Panc1 (cell line): ENCODE results near the gene NOS1AP. TPM values are rescaled to one million over a fixed set of nuclear protein-coding genes. Genes with fewer than 3 reads are reported as not detected.

ENCODE experiments used
- ATAC-seq: fragments of 200-7000 bp; cut with Tn5 transposase; 2 replicates; pipeline ENCODE4 v1.9.1; 2020; ENCODE audit warnings: mild to moderate bottlenecking, moderate library complexity
- BruUV-seq: library from RNA; stranded (reverse); fragments of 400-500 nt; replicated peaks from 2 replicates; lab custom pipeline; 2021; lab: Mats Ljungman, UMichigan
- CTCF ChIA-PET: fragments of 300-600 bp; sonication (Branson Sonifier 250); formaldehyde crosslinking; loops from one replicate; lab custom pipeline; 2022; ENCODE audit warnings: antibody characterized with exemption; lab: Charles Lee
- POLR2A ChIA-PET: fragments of 300-600 bp; sonication (Branson Sonifier 250); formaldehyde crosslinking; loops from one replicate; lab custom pipeline; 2022; ENCODE audit warnings: antibody characterized with exemption; lab: Charles Lee
- DNase-seq: peaks from one replicate; pipeline ENCODE4 v3.0.0-alpha.2; 2010; ENCODE audit warnings: low read depth, low spot score
- H3K27ac ChIP-seq: 2 replicates; pipeline ENCODE4 v1.5.1; 2011; ENCODE audit warnings: mild to moderate bottlenecking, low read length, inconsistent platforms
- H3K27me3 ChIP-seq: fragments of 200-500 bp; sonication (Bioruptor generic); 2 replicates; pipeline ENCODE4 v1.6.0; 2014; ENCODE audit warnings: low read length, inconsistent platforms; ENCODE audit not compliant: control insufficient read depth, insufficient read depth
- H3K36me3 ChIP-seq: fragments of 200-500 bp; sonication (Bioruptor generic); 2 replicates; pipeline ENCODE4 v1.5.1; 2014; ENCODE audit warnings: inconsistent platforms, mild to moderate bottlenecking, low read length, moderate library complexity; ENCODE audit not compliant: control insufficient read depth, insufficient read depth
- H3K4me1 ChIP-seq: 2 replicates; pipeline ENCODE4 v1.5.1; 2011; ENCODE audit warnings: inconsistent platforms, mild to moderate bottlenecking, low read length, moderate library complexity; ENCODE audit not compliant: control insufficient read depth, insufficient read depth
- H3K4me3 ChIP-seq, 2 experiments: 2 replicates each; pipeline ENCODE4 v1.5.1; 2011 to 2012; ENCODE audit warnings: low read depth in 2 of 2, low read length in 2 of 2, mild to moderate bottlenecking in 2 of 2, inconsistent platforms in 1 of 2, moderate library complexity in 1 of 2
- H3K9me3 ChIP-seq: fragments of 200-500 bp; sonication (Bioruptor generic); 2 replicates; pipeline ENCODE4 v1.5.1; 2014; ENCODE audit warnings: low read depth, mild to moderate bottlenecking, inconsistent platforms, low read length, moderate library complexity; ENCODE audit not compliant: control insufficient read depth, insufficient read depth
- CTCF ChIP-seq: fragments of 450-650 bp; IDR thresholded peaks from 2 replicates; pipeline ENCODE4 v1.5.1; 2017; ENCODE audit warnings: mild to moderate bottlenecking
- POLR2AphosphoS5 ChIP-seq: IDR thresholded peaks from 2 replicates; pipeline ENCODE4 v1.6.1; 2012; ENCODE audit warnings: mild to moderate bottlenecking, low read depth, low read length, moderate library complexity
- REST ChIP-seq, 2 experiments: IDR thresholded peaks; 2 replicates each; pipeline ENCODE4 v1.6.1; 2011 to 2012; ENCODE audit warnings: low read depth in 2 of 2, control low read depth in 1 of 2, low read length in 1 of 2, mild to moderate bottlenecking in 1 of 2, moderate library complexity in 1 of 2; ENCODE audit not compliant: insufficient read depth in 1 of 2
- SIN3A ChIP-seq: IDR thresholded peaks from 2 replicates; pipeline ENCODE4 v1.6.1; 2012; ENCODE audit warnings: low read depth, mild to moderate bottlenecking, low read length, moderate library complexity, borderline replicate concordance; ENCODE audit not compliant: insufficient read depth
- TCF7L2 ChIP-seq: IDR thresholded peaks from 2 replicates; pipeline ENCODE4 v1.6.1; 2011; ENCODE audit warnings: mild to moderate bottlenecking, low read depth, low read length, inconsistent platforms
- in situ Hi-C: cut with HindIII; loops from 2 replicates; pipeline ENCODE4 v1.10.0; 2016; ENCODE audit warnings: low sequenced_read_pairs, low pct_unique_long_range_greater_than_20kb
- intact Hi-C: fragments of 100-400 bp; cut with micrococcal nuclease; formaldehyde crosslinking; loops from one replicate; pipeline ENCODE4 v1.10.0; 2022; ENCODE audit not compliant: unreplicated experiment
- total RNA-seq: library from RNA; stranded (reverse); gene quantifications from one replicate; pipeline ENCODE4 v1.2.1, GENCODE V29; 2021; ENCODE audit not compliant: unreplicated experiment

NOS1AP gene
- total RNA-seq, 1 experiment from 2014 or later: 27.9 TPM

- Histone ChIP-seq H3K27me3 (no peaks in the 10 kb centered on the region), H3K9me3 (no peaks in the 10 kb centered on the region), H3K4me3 (no peak overlapping the region), H3K27ac (0 out of 2 replicates have a peak overlapping the region, but pooled peaks have one; percentile 25), H3K4me1 (peaks cover 25% of the 10 kb centered on the region), H3K36me3 (peaks cover 2% of the 10 kb centered on the region; the same call in 1 of the 2 replicates)
- TF ChIP-seq REST (IDR thresholded peaks at IDR 0.05; ENCODE audit: insufficient read depth in 1 of 2, low read depth in 2 of 2, low read length in 1 of 2) (no peak), TCF7L2 (no peak)
- intact Hi-C loops (no loop called here), in situ Hi-C loops (no loop called here)
- DNase-seq (no peak), ATAC-seq (no peak)
- CTCF ChIA-PET: no interaction called here
- POLR2A ChIA-PET: no interaction called here
- no TSS peak for BruUV-seq
These were observed 284.2 kb downstream of the NOS1AP start for GRCh38 chr1:162353702-162354101.

GRCh38 chr1:162357681-162358266, 288.3 kb downstream of the NOS1AP start:
- no TSS peak for BruUV-seq
- Histone ChIP-seq H3K4me3 (no peak overlapping the region), H3K27ac (no peak overlapping the region), H3K36me3 (peaks cover 4% of the 10 kb centered on the region; the same call in 1 of the 2 replicates), H3K27me3 (no peaks in the 10 kb centered on the region), H3K4me1 (no peaks in the 10 kb centered on the region), H3K9me3 (no peaks in the 10 kb centered on the region)
- POLR2A ChIA-PET: no interaction called here
- intact Hi-C loops (no loop called here), in situ Hi-C loops (no loop called here)
- DNase-seq (no peak), ATAC-seq (0 out of 2 replicates have a peak, but pooled peaks have one; percentile 32)
- TF ChIP-seq CTCF: peak; percentile 71
- no peak for TF ChIP-seq POLR2AphosphoS5
- CTCF ChIA-PET: no interaction called here

GRCh38 chr1:162358928-162359327, 289.4 kb downstream of the NOS1AP start:
- Histone ChIP-seq H3K4me1 (no peaks in the 10 kb centered on the region), H3K27ac (no peak overlapping the region), H3K27me3 (no peaks in the 10 kb centered on the region), H3K9me3 (no peaks in the 10 kb centered on the region), H3K4me3 (no peak overlapping the region), H3K36me3 (peaks cover 4% of the 10 kb centered on the region; the same call in 1 of the 2 replicates)
- no TSS peak for BruUV-seq
- ATAC-seq: no peak
- ChIA-PET POLR2A (no interaction called here), CTCF (no interaction called here)
- in situ Hi-C loops (no loop called here), intact Hi-C loops (no loop called here)
- no peak for DNase-seq
- TF ChIP-seq REST (IDR thresholded peaks at IDR 0.05; ENCODE audit: insufficient read depth in 1 of 2, low read depth in 2 of 2, low read length in 1 of 2) (no peak), POLR2AphosphoS5 (no peak), CTCF (no peak), SIN3A (no peak), TCF7L2 (no peak)
